OCI-LY1 (cell line): ENCODE measurements around the gene DGCR2.

Experiments
- H2AFZ ChIP-seq: fragments of 200-600 bp; sonication (generic), shearing (Covaris generic); 2 replicates; pipeline ENCODE4 v1.6.0; 2014; ENCODE audit warnings: antibody characterized with exemption, mild to moderate bottlenecking, low read length
- H3F3A ChIP-seq: fragments of 200-600 bp; sonication (generic), shearing (Covaris generic); 2 replicates; pipeline ENCODE4 v1.6.0; 2014; ENCODE audit warnings: mild to moderate bottlenecking, antibody characterized with exemption, low read length, moderate library complexity; ENCODE audit not compliant: insufficient read depth
- H3K27ac ChIP-seq: fragments of 200-600 bp; sonication (generic); 2 replicates; pipeline ENCODE4 v1.5.1; 2014; ENCODE audit warnings: low read length, mixed run types, mild to moderate bottlenecking, low read depth; ENCODE audit not compliant: poor library complexity, severe bottlenecking
- H3K27me3 ChIP-seq: fragments of 200-600 bp; sonication (generic); 2 replicates; pipeline ENCODE4 v1.6.0; 2014; ENCODE audit warnings: antibody characterized with exemption, mild to moderate bottlenecking, low read length, moderate library complexity; ENCODE audit not compliant: insufficient read depth
- H3K36me3 ChIP-seq: fragments of 200-600 bp; sonication (generic); 2 replicates; pipeline ENCODE4 v1.6.1; 2014; ENCODE audit warnings: mild to moderate bottlenecking, antibody characterized with exemption, low read length, moderate library complexity, mixed read lengths; ENCODE audit not compliant: insufficient read depth
- H3K4me1 ChIP-seq: fragments of 200-600 bp; sonication (generic); 2 replicates; pipeline ENCODE4 v1.5.1; 2014; ENCODE audit warnings: mild to moderate bottlenecking, low read length, moderate library complexity; ENCODE audit not compliant: insufficient read depth, severe bottlenecking
- H3K4me2 ChIP-seq: fragments of 200-600 bp; sonication (generic), shearing (Covaris generic); 2 replicates; pipeline ENCODE4 v1.6.1; 2014; ENCODE audit warnings: low read length
- H3K4me3 ChIP-seq: fragments of 200-600 bp; sonication (generic); 2 replicates; pipeline ENCODE4 v1.5.1; 2014; ENCODE audit warnings: low read length, low read depth, mild to moderate bottlenecking, mixed read lengths; ENCODE audit not compliant: poor library complexity, severe bottlenecking
- H3K79me2 ChIP-seq: fragments of 200-600 bp; shearing (Covaris generic); 2 replicates; pipeline ENCODE4 v1.6.1; 2016; ENCODE audit warnings: mixed run types, low read length, mixed read lengths; ENCODE audit not compliant: insufficient read depth
- H3K9ac ChIP-seq: fragments of 200-600 bp; sonication (generic), shearing (Covaris generic); 2 replicates; pipeline ENCODE4 v1.6.1; 2014; ENCODE audit warnings: mild to moderate bottlenecking, low read length, mixed read lengths
- H3K9me2 ChIP-seq: fragments of 200-600 bp; sonication (generic), shearing (Covaris generic); 2 replicates; pipeline ENCODE4 v1.6.1; 2014; ENCODE audit warnings: low read depth, mild to moderate bottlenecking, low read length, mixed read lengths
- H3K9me3 ChIP-seq: fragments of 200-600 bp; shearing (Covaris generic); 2 replicates; pipeline ENCODE4 v1.6.1; 2014; ENCODE audit warnings: low read length, mixed read lengths
- H4K20me1 ChIP-seq: fragments of 200-600 bp; sonication (generic), shearing (Covaris generic); 2 replicates; pipeline ENCODE4 v1.6.0; 2016; ENCODE audit warnings: mild to moderate bottlenecking, low read length; ENCODE audit not compliant: insufficient read depth
- EZH2 ChIP-seq: fragments of 200-600 bp; sonication (generic), shearing (Covaris generic); IDR thresholded peaks from 2 replicates; pipeline ENCODE4 v1.8.0; 2017; ENCODE audit warnings: borderline replicate concordance, mixed run types, mild to moderate bottlenecking, antibody characterized with exemption, low read length, moderate library complexity, mixed read lengths
- TF ChIP-seq, protein P1 (sequence below): fragments of 200-600 bp; sonication (generic), shearing (Covaris generic); IDR thresholded peaks from 2 replicates; pipeline ENCODE4 v1.5.1; 2017; ENCODE audit warnings: mild to moderate bottlenecking, antibody characterized with exemption, low read length, moderate library complexity, mixed read lengths

The DGCR2 gene

DNA sequence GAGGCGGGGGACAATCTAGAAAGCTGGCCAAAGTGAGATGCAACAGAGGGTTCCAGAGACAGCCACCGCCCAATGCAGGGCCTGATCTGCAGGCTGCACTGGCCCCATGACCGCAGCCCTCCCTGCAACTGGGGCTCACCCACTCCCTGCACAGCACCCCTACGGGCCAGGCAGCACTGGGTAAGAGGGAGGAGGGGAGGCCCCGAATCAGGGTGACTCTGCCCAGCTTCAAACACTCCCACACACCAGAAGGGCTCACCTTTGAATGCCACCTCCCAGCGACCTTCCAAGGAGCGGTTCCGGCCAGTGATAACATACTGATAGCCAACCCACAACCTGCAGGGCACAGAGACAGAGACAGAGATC, 59.3 kb downstream of the DGCR2 start:
- Histone ChIP-seq H4K20me1 (no peaks in the 10 kb centered on the region), H3K9me3 (no peaks in the 10 kb centered on the region), H3K27me3 (no peaks in the 10 kb centered on the region), H3K36me3 (peaks cover 88% of the 10 kb centered on the region), H3K4me3 (no peak overlapping the region), H3F3A (no peaks in the 10 kb centered on the region), H3K4me1 (no peaks in the 10 kb centered on the region), H3K79me2 (no peaks in the 10 kb centered on the region), H3K9ac (no peak overlapping the region), H3K9me2 (no peaks in the 10 kb centered on the region), H2AFZ (no peak overlapping the region), H3K4me2 (no peak overlapping the region), H3K27ac (no peak overlapping the region)
- TF ChIP-seq, protein P1, sequence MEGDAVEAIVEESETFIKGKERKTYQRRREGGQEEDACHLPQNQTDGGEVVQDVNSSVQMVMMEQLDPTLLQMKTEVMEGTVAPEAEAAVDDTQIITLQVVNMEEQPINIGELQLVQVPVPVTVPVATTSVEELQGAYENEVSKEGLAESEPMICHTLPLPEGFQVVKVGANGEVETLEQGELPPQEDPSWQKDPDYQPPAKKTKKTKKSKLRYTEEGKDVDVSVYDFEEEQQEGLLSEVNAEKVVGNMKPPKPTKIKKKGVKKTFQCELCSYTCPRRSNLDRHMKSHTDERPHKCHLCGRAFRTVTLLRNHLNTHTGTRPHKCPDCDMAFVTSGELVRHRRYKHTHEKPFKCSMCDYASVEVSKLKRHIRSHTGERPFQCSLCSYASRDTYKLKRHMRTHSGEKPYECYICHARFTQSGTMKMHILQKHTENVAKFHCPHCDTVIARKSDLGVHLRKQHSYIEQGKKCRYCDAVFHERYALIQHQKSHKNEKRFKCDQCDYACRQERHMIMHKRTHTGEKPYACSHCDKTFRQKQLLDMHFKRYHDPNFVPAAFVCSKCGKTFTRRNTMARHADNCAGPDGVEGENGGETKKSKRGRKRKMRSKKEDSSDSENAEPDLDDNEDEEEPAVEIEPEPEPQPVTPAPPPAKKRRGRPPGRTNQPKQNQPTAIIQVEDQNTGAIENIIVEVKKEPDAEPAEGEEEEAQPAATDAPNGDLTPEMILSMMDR: no peak
- no peak for TF ChIP-seq EZH2

DNA sequence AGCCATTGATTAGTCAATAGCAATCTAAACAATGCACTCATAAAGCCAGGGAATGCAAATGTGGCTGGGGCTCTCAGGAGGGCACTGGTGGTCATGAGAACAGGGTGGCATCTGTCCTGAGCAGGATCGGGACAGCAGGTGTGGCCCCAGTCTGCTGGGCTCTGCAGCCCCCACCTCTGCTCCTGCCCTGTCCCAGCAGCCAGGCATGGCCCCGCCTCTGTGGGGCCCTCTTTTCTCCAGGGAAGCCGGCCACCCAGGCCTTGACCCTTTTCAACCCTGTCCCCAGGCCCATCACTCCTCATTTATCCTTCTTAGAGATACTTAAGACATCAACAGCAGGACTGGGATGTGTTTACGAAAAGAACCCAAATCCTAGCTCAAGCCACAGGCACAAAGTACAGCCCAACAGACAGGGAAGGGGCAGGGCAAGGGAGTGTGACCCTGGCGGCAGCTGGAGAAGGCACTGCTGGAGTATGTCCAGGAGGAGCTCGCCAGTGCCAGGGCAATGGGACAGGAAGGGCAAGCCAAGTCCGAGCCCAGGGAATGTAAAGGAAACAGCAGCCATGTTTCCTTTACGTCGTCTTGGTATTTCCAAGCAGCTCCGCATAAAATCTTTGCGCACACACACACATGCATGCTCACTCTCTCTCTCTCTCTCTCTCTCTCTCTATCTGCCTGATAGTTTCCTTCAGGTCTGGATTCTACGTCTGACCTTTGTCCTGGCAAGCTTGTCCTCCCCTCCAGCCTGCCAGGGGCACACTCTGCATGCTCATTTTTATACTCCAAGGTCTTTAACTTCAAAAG, 59.9 kb downstream of the DGCR2 start:
- H3K27ac ChIP-seq: no peak overlapping the region
- H4K20me1 ChIP-seq: no peaks in the 10 kb centered on the region
- H3K36me3 ChIP-seq: peaks cover 87% of the 10 kb centered on the region

DNA sequence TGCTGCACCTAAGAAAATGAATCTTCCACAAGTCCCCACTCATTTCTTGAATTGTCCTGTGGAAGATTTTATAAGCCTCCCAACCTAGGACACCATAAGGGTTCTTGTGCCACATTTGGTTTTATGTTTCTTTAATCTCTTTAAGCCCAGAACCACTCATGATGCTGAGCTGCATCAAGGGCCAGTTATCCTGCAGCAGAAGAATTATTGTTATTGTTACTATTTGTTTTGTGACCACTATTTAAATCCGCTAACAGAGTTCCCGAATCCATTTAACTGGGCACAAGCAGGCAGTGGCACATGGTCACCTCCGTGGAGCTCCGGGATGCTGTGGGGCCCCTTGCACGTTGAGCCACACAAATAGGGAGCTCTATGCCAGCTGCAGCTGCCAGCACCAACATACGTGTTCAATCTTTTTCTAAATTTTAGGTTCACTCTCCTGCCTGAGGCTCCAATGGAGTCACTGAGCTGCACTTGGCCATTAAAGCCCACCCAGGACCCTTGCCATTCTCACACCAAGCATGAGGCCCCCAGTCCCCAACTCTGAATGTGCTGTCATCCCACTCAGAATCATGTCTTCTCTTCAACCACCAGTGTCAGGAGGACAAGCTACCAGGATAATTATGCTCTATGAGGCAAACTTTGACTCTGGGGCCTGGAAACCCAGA, 60.6 kb downstream of the DGCR2 start:
- Histone ChIP-seq H3K4me2 (no peak overlapping the region), H3F3A (no peaks in the 10 kb centered on the region), H3K27me3 (no peaks in the 10 kb centered on the region), H3K9me2 (no peaks in the 10 kb centered on the region), H3K36me3 (peaks cover 89% of the 10 kb centered on the region), H4K20me1 (no peaks in the 10 kb centered on the region), H3K9ac (no peak overlapping the region), H3K79me2 (no peaks in the 10 kb centered on the region), H3K27ac (no peak overlapping the region), H3K9me3 (no peaks in the 10 kb centered on the region), H3K4me3 (no peak overlapping the region), H3K4me1 (no peaks in the 10 kb centered on the region), H2AFZ (no peak overlapping the region)
- TF ChIP-seq, protein P1: no peak
- no peak for TF ChIP-seq EZH2

More for the DNA sequence above, 59.9 kb downstream of the DGCR2 start:
- no peak overlapping the region for H3K4me2 ChIP-seq
- no peaks in the 10 kb centered on the region for H3F3A ChIP-seq
- no peaks in the 10 kb centered on the region for H3K4me1 ChIP-seq
- no peaks in the 10 kb centered on the region for H3K9me3 ChIP-seq
- no peak overlapping the region for H3K4me3 ChIP-seq
- no peaks in the 10 kb centered on the region for H3K9me2 ChIP-seq
- H3K79me2 ChIP-seq: no peaks in the 10 kb centered on the region
- TF ChIP-seq, protein P1: no peak
- TF ChIP-seq EZH2: no peak
- no peak overlapping the region for H3K9ac ChIP-seq
- H2AFZ ChIP-seq: no peak overlapping the region
- H3K27me3 ChIP-seq: no peaks in the 10 kb centered on the region
